Astrocyte (in vitro differentiated cells and primary cell): Measurements from ENCODE around the gene UQCRC2. TPM values are rescaled to one million over a fixed set of nuclear protein-coding genes. Genes with fewer than 3 reads are reported as not detected.

Experiments used
- DNase-seq: peaks from one replicate; pipeline ENCODE4 v3.0.0-alpha.2; 2010; ENCODE audit warnings: low read depth
- FAIRE-seq: peaks from 2 replicates; lab custom pipeline; 2011; peaks lifted over from hg19 to GRCh38; lab: Jason Lieb, UNC
- H2AFZ ChIP-seq: 2 replicates; pipeline ENCODE4 v1.6.0; 2012; ENCODE audit warnings: low read depth, low read length, inconsistent platforms
- H3K27ac ChIP-seq: 2 replicates; pipeline ENCODE4 v1.5.1; 2011; ENCODE audit warnings: low read depth, low read length, inconsistent platforms
- H3K27me3 ChIP-seq: 2 replicates; pipeline ENCODE4 v1.6.0; 2011; ENCODE audit warnings: low read length, inconsistent platforms; ENCODE audit not compliant: insufficient read depth
- H3K36me3 ChIP-seq: 2 replicates; pipeline ENCODE4 v1.5.1; 2011; ENCODE audit warnings: low read length, inconsistent platforms; ENCODE audit not compliant: insufficient read depth
- H3K4me1 ChIP-seq: 2 replicates; pipeline ENCODE4 v1.5.1; 2011; ENCODE audit warnings: low read length, inconsistent platforms; ENCODE audit not compliant: insufficient read depth
- H3K4me2 ChIP-seq: 2 replicates; pipeline ENCODE4 v1.6.0; 2012; ENCODE audit warnings: low read length, inconsistent platforms
- H3K4me3 ChIP-seq: 2 replicates; pipeline ENCODE4 v1.5.1; 2011; ENCODE audit warnings: low read depth, mild to moderate bottlenecking, low read length, inconsistent platforms; ENCODE audit not compliant: insufficient read depth
- H3K79me2 ChIP-seq: 2 replicates; pipeline ENCODE4 v1.6.0; 2012; ENCODE audit warnings: mild to moderate bottlenecking, low read length, inconsistent platforms; ENCODE audit not compliant: insufficient read depth
- H3K9ac ChIP-seq: 2 replicates; pipeline ENCODE4 v1.6.0; 2012; ENCODE audit warnings: mild to moderate bottlenecking, low read length, inconsistent platforms
- H3K9me3 ChIP-seq: 2 replicates; pipeline ENCODE4 v1.5.1; 2012; ENCODE audit warnings: low read depth, mild to moderate bottlenecking, low read length, inconsistent platforms; ENCODE audit not compliant: insufficient read depth
- H4K20me1 ChIP-seq: 2 replicates; pipeline ENCODE4 v1.6.0; 2012; ENCODE audit warnings: low read length, inconsistent platforms; ENCODE audit not compliant: insufficient read depth
- H3K27ac Mint-ChIP-seq: one replicate; pipeline ENCODE4 v1.8.0; 2021; ENCODE audit warnings: mild to moderate bottlenecking, mixed read lengths; ENCODE audit not compliant: unreplicated experiment
- H3K27me3 Mint-ChIP-seq: one replicate; pipeline ENCODE4 v1.8.0; 2021; ENCODE audit warnings: low read depth, mixed read lengths; ENCODE audit not compliant: unreplicated experiment
- H3K36me3 Mint-ChIP-seq: one replicate; pipeline ENCODE4 v1.8.0; 2021; ENCODE audit warnings: low read depth, mixed read lengths; ENCODE audit not compliant: unreplicated experiment
- H3K4me1 Mint-ChIP-seq: one replicate; pipeline ENCODE4 v1.8.0; 2021; ENCODE audit warnings: low read depth, mixed read lengths; ENCODE audit not compliant: unreplicated experiment
- H3K4me3 Mint-ChIP-seq: one replicate; pipeline ENCODE4 v1.8.0; 2021; ENCODE audit warnings: mild to moderate bottlenecking, moderate library complexity, mixed read lengths; ENCODE audit not compliant: unreplicated experiment
- H3K9me3 Mint-ChIP-seq: one replicate; pipeline ENCODE4 v1.8.0; 2021; ENCODE audit warnings: mild to moderate bottlenecking, mixed read lengths; ENCODE audit not compliant: unreplicated experiment
- CTCF ChIP-seq: IDR thresholded peaks from 2 replicates; pipeline ENCODE4 v1.5.1; 2011; ENCODE audit warnings: low read depth, mild to moderate bottlenecking, inconsistent platforms, low read length, moderate library complexity; ENCODE audit not compliant: insufficient read depth
- EZH2 ChIP-seq: IDR thresholded peaks from 2 replicates; pipeline ENCODE4 v1.6.1; 2012; ENCODE audit warnings: mild to moderate bottlenecking, low read length, inconsistent platforms; ENCODE audit not compliant: insufficient read depth
- total RNA-seq: library from RNA; stranded (reverse); gene quantifications from 2 replicates; pipeline ENCODE4 v1.2.1, GENCODE V29; 2021

Gene UQCRC2
- total RNA-seq, 1 donor from 2014 or later: 169 TPM

- Mint-ChIP-seq H3K4me3 (no peak overlapping the region), H3K4me1 (no peaks in the 10 kb centered on the region), H3K9me3 (no peaks in the 10 kb centered on the region), H3K27ac (no peak overlapping the region), H3K27me3 (no peaks in the 10 kb centered on the region), H3K36me3 (peaks cover 9% of the 10 kb centered on the region)
- DNase-seq (no peak), FAIRE-seq (no peak)
- H3K9ac ChIP-seq: no peak overlapping the region
- no peaks in the 10 kb centered on the region for H3K4me1 ChIP-seq
- H3K9me3 ChIP-seq: no peaks in the 10 kb centered on the region
- peaks cover 78% of the 10 kb centered on the region for H3K36me3 ChIP-seq
- no peak overlapping the region for H3K4me3 ChIP-seq
- TF ChIP-seq CTCF (no peak), EZH2 (no peak)
- H3K27ac ChIP-seq: no peak overlapping the region
- no peaks in the 10 kb centered on the region for H3K79me2 ChIP-seq
- no peaks in the 10 kb centered on the region for H3K27me3 ChIP-seq
- H4K20me1 ChIP-seq: peaks cover 6% of the 10 kb centered on the region
- no peak overlapping the region for H3K4me2 ChIP-seq
- no peak overlapping the region for H2AFZ ChIP-seq
Observed at GRCh38 chr16:21973945-21974344, 20.8 kb downstream of the UQCRC2 start.

GRCh38 chr16:21980032-21980431 is 26.9 kb downstream of the UQCRC2 start:
- no peak for TF ChIP-seq EZH2
- no peak for TF ChIP-seq CTCF

GRCh38 chr16:21982108-21982507 is 28.9 kb downstream of the UQCRC2 start:
- Mint-ChIP-seq H3K27me3 (no peaks in the 10 kb centered on the region), H3K9me3 (no peaks in the 10 kb centered on the region), H3K36me3 (peaks cover 15% of the 10 kb centered on the region), H3K4me3 (no peak overlapping the region), H3K27ac (no peak overlapping the region), H3K4me1 (no peaks in the 10 kb centered on the region)
- Histone ChIP-seq H2AFZ (no peak overlapping the region), H3K79me2 (no peaks in the 10 kb centered on the region), H4K20me1 (peaks cover 16% of the 10 kb centered on the region), H3K9me3 (no peaks in the 10 kb centered on the region), H3K27ac (no peak overlapping the region), H3K4me1 (no peaks in the 10 kb centered on the region), H3K36me3 (peaks cover 66% of the 10 kb centered on the region), H3K9ac (no peak overlapping the region), H3K4me2 (no peak overlapping the region), H3K4me3 (no peak overlapping the region), H3K27me3 (no peaks in the 10 kb centered on the region)
- TF ChIP-seq CTCF (no peak), EZH2 (no peak)
- no peak for DNase-seq
- no peak for FAIRE-seq

More at GRCh38 chr16:21980032-21980431, 26.9 kb downstream of the UQCRC2 start:
- Histone ChIP-seq H3K4me3 (no peak overlapping the region), H3K36me3 (peaks cover 78% of the 10 kb centered on the region), H3K4me2 (no peak overlapping the region), H3K27me3 (no peaks in the 10 kb centered on the region), H3K79me2 (no peaks in the 10 kb centered on the region), H4K20me1 (peaks cover 12% of the 10 kb centered on the region), H3K27ac (no peak overlapping the region), H3K9ac (no peak overlapping the region), H3K4me1 (no peaks in the 10 kb centered on the region), H2AFZ (no peak overlapping the region), H3K9me3 (no peaks in the 10 kb centered on the region)
- Mint-ChIP-seq H3K4me3 (no peak overlapping the region), H3K4me1 (no peaks in the 10 kb centered on the region), H3K36me3 (peaks cover 11% of the 10 kb centered on the region), H3K27ac (no peak overlapping the region), H3K27me3 (no peaks in the 10 kb centered on the region), H3K9me3 (no peaks in the 10 kb centered on the region)
- DNase-seq: no peak
- no peak for FAIRE-seq
